ENCODE measurements around the gene CACNA2D3. TPM values are rescaled to one million over a fixed set of nuclear protein-coding genes. Genes with fewer than 3 reads are reported as not detected.

Gene CACNA2D3
- total RNA-seq, 6 donors from 2014 or later: 2.9 to 16.8 (median 4.9) TPM

- Histone ChIP-seq H3K27me3 (no peaks in the 10 kb centered on the region), H3K4me3 (no peak overlapping the region), H3K36me3 (no peaks in the 10 kb centered on the region), H3K9me3 (no peaks in the 10 kb centered on the region), H3K27ac (no peak overlapping the region), H3K4me1 (no peaks in the 10 kb centered on the region)
- WGBS, 2 donors: 79 to 85% methylated on average over 2 of the region's 2 CpGs
- DNase-seq (no peak), ATAC-seq (ENCODE audit: low FRiP score in 2 of 2) (no peak)
- no peak for TF ChIP-seq EP300 (IDR thresholded peaks at IDR 0.05)
- no peak for TF ChIP-seq POLR2AphosphoS5 (IDR thresholded peaks at IDR 0.05)
- no peak for TF ChIP-seq POLR2A (IDR thresholded peaks at IDR 0.05)
- TF ChIP-seq CTCF (IDR thresholded peaks at IDR 0.05): no peak
These were observed 460.1 kb downstream of the CACNA2D3 start for GRCh38 chr3:54582424-54582823.

- TF ChIP-seq POLR2A (IDR thresholded peaks at IDR 0.05) (no peak), POLR2AphosphoS5 (IDR thresholded peaks at IDR 0.05) (no peak), EP300 (IDR thresholded peaks at IDR 0.05) (no peak), CTCF (IDR thresholded peaks at IDR 0.05) (no peak)
- no peaks in the 10 kb centered on the region for H3K9me3 ChIP-seq
- no peak for ATAC-seq (ENCODE audit: low FRiP score in 2 of 2)
- H3K36me3 ChIP-seq: no peaks in the 10 kb centered on the region
- 85 to 94% methylated on average over 2 of the region's 2 CpGs for WGBS, 2 donors
- H3K4me1 ChIP-seq: no peaks in the 10 kb centered on the region
- no peak overlapping the region for H3K27ac ChIP-seq
- no peak for DNase-seq
- no peak overlapping the region for H3K4me3 ChIP-seq
- H3K27me3 ChIP-seq: no peaks in the 10 kb centered on the region
These were observed 468.8 kb downstream of the CACNA2D3 start for GRCh38 chr3:54591157-54591556.

- no peak for DNase-seq
- 83 to 87% methylated on average over 2 of the region's 2 CpGs for WGBS, 2 donors
- Histone ChIP-seq H3K4me3 (no peak overlapping the region), H3K36me3 (no peaks in the 10 kb centered on the region), H3K4me1 (no peaks in the 10 kb centered on the region), H3K27me3 (no peaks in the 10 kb centered on the region), H3K9me3 (no peaks in the 10 kb centered on the region), H3K27ac (no peak overlapping the region)
- no peak for TF ChIP-seq EP300 (IDR thresholded peaks at IDR 0.05)
- no peak for TF ChIP-seq CTCF (IDR thresholded peaks at IDR 0.05)
- no peak for TF ChIP-seq POLR2AphosphoS5 (IDR thresholded peaks at IDR 0.05)
- no peak for TF ChIP-seq POLR2A (IDR thresholded peaks at IDR 0.05)
- no peak for ATAC-seq (ENCODE audit: low FRiP score in 2 of 2)
These were observed 471.3 kb downstream of the CACNA2D3 start for GRCh38 chr3:54593653-54594052.

- TF ChIP-seq POLR2AphosphoS5 (IDR thresholded peaks at IDR 0.05) (no peak), EP300 (IDR thresholded peaks at IDR 0.05) (no peak), POLR2A (IDR thresholded peaks at IDR 0.05) (no peak), CTCF (IDR thresholded peaks at IDR 0.05) (no peak)
- no peak for ATAC-seq (ENCODE audit: low FRiP score in 2 of 2)
- no peaks in the 10 kb centered on the region for H3K36me3 ChIP-seq
These were observed 473.7 kb downstream of the CACNA2D3 start for GRCh38 chr3:54596087-54596486.

GRCh38 chr3:54599716-54600115 lies 477.4 kb downstream of the CACNA2D3 start:
- TF ChIP-seq POLR2AphosphoS5 (IDR thresholded peaks at IDR 0.05) (no peak), POLR2A (IDR thresholded peaks at IDR 0.05) (no peak), CTCF (IDR thresholded peaks at IDR 0.05) (no peak), EP300 (IDR thresholded peaks at IDR 0.05) (no peak)
- DNase-seq: peak in 1 of 2 donors; percentile 7
- ATAC-seq (ENCODE audit: low FRiP score in 2 of 2): peak in 1 of 2 donors; percentile 10
- no peaks in the 10 kb centered on the region for H3K9me3 ChIP-seq
- 66 to 76% methylated on average over 5 to 9 of the region's 9 CpGs for WGBS, 2 donors
- no peak overlapping the region for H3K27ac ChIP-seq
- no peaks in the 10 kb centered on the region for H3K27me3 ChIP-seq
- H3K36me3 ChIP-seq: no peaks in the 10 kb centered on the region
- H3K4me1 ChIP-seq: no peaks in the 10 kb centered on the region
- H3K4me3 ChIP-seq: no peak overlapping the region

More at GRCh38 chr3:54596087-54596486, 473.7 kb downstream of the CACNA2D3 start:
- Histone ChIP-seq H3K9me3 (no peaks in the 10 kb centered on the region), H3K27me3 (no peaks in the 10 kb centered on the region), H3K4me1 (no peaks in the 10 kb centered on the region), H3K4me3 (no peak overlapping the region), H3K27ac (no peak overlapping the region)
- 97% methylated on average over 4 of the region's 4 CpGs for WGBS, 2 donors
- DNase-seq: no peak

Data from upper lobe of left lung (tissue), 6 donors.